ENCODE results near the gene SMARCA1. TPM values are rescaled to one million over a fixed set of nuclear protein-coding genes. Genes with fewer than 3 reads are reported as not detected.
"Not testable (repeated sequence)": the region's sequence is repeated elsewhere in the genome, so short reads cannot be mapped to it uniquely, and the experiment has no call there.

Gene SMARCA1
- total and polyA plus RNA-seq, 2 of the 4 experiments (the other 2 are of a cell fraction), result 31.0 to 32.8 TPM

DNA sequence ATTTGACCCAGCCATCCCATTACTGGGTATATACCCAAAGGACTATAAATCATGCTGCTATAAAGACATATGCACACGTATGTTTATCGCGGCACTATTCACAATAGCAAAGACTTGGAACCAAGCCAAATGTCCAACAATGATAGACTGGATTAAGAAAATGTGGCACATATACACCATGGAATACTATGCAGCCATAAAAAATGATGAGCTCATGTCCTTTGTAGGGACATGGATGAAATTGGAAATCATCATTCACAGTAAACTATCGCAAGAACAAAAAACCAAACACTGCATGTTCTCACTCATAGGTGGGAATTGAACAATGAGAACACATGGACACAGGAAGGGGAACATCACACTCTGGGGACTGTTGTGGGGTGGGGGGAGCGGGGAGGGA, 41.1 kb upstream of the SMARCA1 start:
- H4K91ac ChIP-seq (ENCODE audit: insufficient read depth, low read depth, low read length); H3K79me1 ChIP-seq (ENCODE audit: low read depth in 1 of 2, low read length in 2 of 2); H3K36me3 ChIP-seq (ENCODE audit: control insufficient read depth, insufficient read depth, low read length); DNase-seq; ATAC-seq (ENCODE audit: low read depth); H4K5ac ChIP-seq (ENCODE audit: low read depth, low read length); H2BK5ac ChIP-seq (ENCODE audit: low read depth, low read length, poor library complexity, severe bottlenecking); H3K9me1 ChIP-seq (ENCODE audit: insufficient read depth, low read length); H3K14ac ChIP-seq (replicated peaks; ENCODE audit: low read depth, low read length); H4K8ac ChIP-seq (ENCODE audit: low read depth in 2 of 2, low read length in 2 of 2); H3K18ac ChIP-seq (ENCODE audit: low read depth, low read length); CTCF ChIA-PET; dilution Hi-C loops (cut with HindIII; ENCODE audit: low sequenced_read_pairs, unreplicated experiment); in situ Hi-C loops (cut with MboI; ENCODE audit: low sequenced_read_pairs); H3K4me2 ChIP-seq (ENCODE audit: low read depth, low read length); H2AK5ac ChIP-seq (ENCODE audit: low read depth, low read length); H2BK20ac ChIP-seq (ENCODE audit: low read depth, low read length); H2BK120ac ChIP-seq (ENCODE audit: low read depth, low read length); H3K4me3 ChIP-seq (ENCODE audit: insufficient read depth, low read depth, low read length); H2AK9ac ChIP-seq (replicated peaks; ENCODE audit: low read depth, low read length, poor library complexity); H2AFZ ChIP-seq (replicated peaks; ENCODE audit: low read length, poor library complexity); H3K4ac ChIP-seq (ENCODE audit: low read depth, low read length); H3K4me1 ChIP-seq (ENCODE audit: control insufficient read depth, insufficient read depth, low read length); H4K20me1 ChIP-seq (ENCODE audit: insufficient read depth, low read length); H3K27me3 ChIP-seq (ENCODE audit: control insufficient read depth, insufficient read depth, low read length); H3K9me3 ChIP-seq (ENCODE audit: control insufficient read depth, insufficient read depth, low read length); H3K23ac ChIP-seq (ENCODE audit: low read depth, low read length); BruUV-seq (replicated peaks); H3K56ac ChIP-seq (ENCODE audit: extremely low read depth, insufficient read depth, low read length); POLR2A ChIA-PET (ENCODE audit: unreplicated experiment); H3K9ac ChIP-seq (ENCODE audit: low read depth, low read length); intact Hi-C loops (cut with micrococcal nuclease); H3K27ac ChIP-seq (ENCODE audit: insufficient read depth, low read length); H2BK15ac ChIP-seq (ENCODE audit: low read depth, low read length): not testable (repeated sequence)
- no CpG with 5 or more reads among the region's 5 CpGs for WGBS, 2 experiments (ENCODE audit: extremely low coverage in 2 of 2, insufficient read length in 1 of 2)

Data from IMR-90 (cell line).